GM12878 (cell line): ENCODE data around the gene ARIH2. TPM values are rescaled to one million over a fixed set of nuclear protein-coding genes. Genes with fewer than 3 reads are reported as not detected.
A peak's percentile ranks its signal among the peaks of the same experiment; 100 is the strongest.

Experiments used
- ATF7 ChIP-seq: fragments of 450-650 bp; IDR thresholded peaks from 2 replicates; pipeline ENCODE4 v1.6.1; 2016; ENCODE audit warnings: low read depth, mild to moderate bottlenecking
- CHD1 ChIP-seq: IDR thresholded peaks from 2 replicates; pipeline ENCODE4 v1.6.1; 2012; ENCODE audit warnings: low read depth, low read length, improper control_type of control experiment
- CHD4 ChIP-seq: fragments of 200-600 bp; sonication (generic); IDR thresholded peaks from 2 replicates; pipeline ENCODE4 v1.6.1; 2016; ENCODE audit warnings: mild to moderate bottlenecking
- EGR1 ChIP-seq, 2 experiments: IDR thresholded peaks; 1 replicate in 1 of 2; 2 replicates in 1 of 2; pipeline ENCODE4 v1.6.1; 2011 to 2012; ENCODE audit warnings: low read depth in 2 of 2, low read length in 2 of 2, borderline replicate concordance in 1 of 2, mild to moderate bottlenecking in 1 of 2, moderate library complexity in 1 of 2
- FOXK2 ChIP-seq: fragments of 450-650 bp; IDR thresholded peaks from 2 replicates; pipeline ENCODE4 v1.6.1; 2017; ENCODE audit warnings: mild to moderate bottlenecking, moderate library complexity
- HDAC6 ChIP-seq: fragments of 200-600 bp; sonication (generic); IDR thresholded peaks from one replicate; pipeline ENCODE4 v1.8.0; 2017; ENCODE audit warnings: antibody characterized with exemption; ENCODE audit not compliant: unreplicated experiment
- IKZF1 ChIP-seq: fragments of 450-650 bp; conservative IDR thresholded peaks from 2 replicates; pipeline ENCODE4 v1.6.1; 2017; ENCODE audit warnings: antibody characterized with exemption, mild to moderate bottlenecking
- JUND ChIP-seq: IDR thresholded peaks from 2 replicates; pipeline ENCODE4 v1.6.1; 2012; ENCODE audit warnings: low read depth, mild to moderate bottlenecking, low read length, improper control_type of control experiment, moderate library complexity
- MXI1 ChIP-seq: fragments of 150-350 bp; IDR thresholded peaks from 2 replicates; pipeline ENCODE4 v1.6.1; 2011; ENCODE audit warnings: low read depth, mild to moderate bottlenecking, inconsistent platforms, low read length, improper control_type of control experiment
- MYC ChIP-seq: IDR thresholded peaks from 2 replicates; pipeline ENCODE4 v1.6.1; 2011; ENCODE audit warnings: mild to moderate bottlenecking, low read length, moderate library complexity, inconsistent platforms; ENCODE audit not compliant: insufficient read depth, insufficient replicate concordance, insufficient read length, severe bottlenecking
- NFYA ChIP-seq: IDR thresholded peaks from 2 replicates; pipeline ENCODE4 v1.6.1; 2011; ENCODE audit warnings: low read depth, mild to moderate bottlenecking, low read length, improper control_type of control experiment, borderline replicate concordance
- PAX5 ChIP-seq: IDR thresholded peaks from 2 replicates; pipeline ENCODE4 v1.6.1; 2011; ENCODE audit warnings: low read depth, low read length, borderline replicate concordance
- PML ChIP-seq: IDR thresholded peaks from 2 replicates; pipeline ENCODE4 v1.6.1; 2012; ENCODE audit warnings: low read length, inconsistent platforms
- RAD21 ChIP-seq: IDR thresholded peaks from 2 replicates; pipeline ENCODE4 v1.6.1; 2011; ENCODE audit warnings: mild to moderate bottlenecking, low read depth, low read length, moderate library complexity; ENCODE audit not compliant: insufficient read depth
- RB1 ChIP-seq: fragments of 450-650 bp; formaldehyde crosslinking; IDR thresholded peaks from 2 replicates; pipeline ENCODE4 v1.6.1; 2017; ENCODE audit warnings: mild to moderate bottlenecking, borderline replicate concordance
- SMARCA5 ChIP-seq: fragments of 450-650 bp; IDR thresholded peaks from 2 replicates; pipeline ENCODE4 v1.6.1; 2017; ENCODE audit warnings: mild to moderate bottlenecking
- SP1 ChIP-seq: IDR thresholded peaks from one replicate; pipeline ENCODE4 v1.6.1; 2011; ENCODE audit warnings: low read depth, low read length
- TAF1 ChIP-seq: IDR thresholded peaks from 2 replicates; pipeline ENCODE4 v1.6.1; 2011; ENCODE audit warnings: mild to moderate bottlenecking, low read depth, low read length, borderline replicate concordance
- TCF12 ChIP-seq: IDR thresholded peaks from 2 replicates; pipeline ENCODE4 v1.6.1; 2011; ENCODE audit warnings: low read depth, mild to moderate bottlenecking, low read length
- WRNIP1 ChIP-seq: IDR thresholded peaks from 2 replicates; pipeline ENCODE4 v1.6.1; 2011; ENCODE audit warnings: low read depth, low read length, improper control_type of control experiment, borderline replicate concordance
- YY1 ChIP-seq: IDR thresholded peaks from 2 replicates; pipeline ENCODE4 v1.6.1; 2011; ENCODE audit warnings: low read depth, mild to moderate bottlenecking, low read length
- polyA plus RNA-seq, 11 experiments: library from polyadenylated mRNA; depleted of rRNA in 4 of 11; unstranded in 6 of 11; stranded (reverse) in 5 of 11; fragments of >200 nt; fragmentation: Nextera tagmentation in 4 of 11; fragmentation: Illumina TruSeq in 1 of 11; extraction: Ambion mirVana in 4 of 11; extraction: Trizol in 1 of 11; gene quantifications; 1 replicate in 1 of 11; 2 replicates in 10 of 11; pipeline versions ENCODE4 v1.2.1 to v1.2.3, GENCODE V29; 2011 to 2016; ENCODE audit warnings: inconsistent platforms in 2 of 11, missing spikeins in 2 of 11, low read depth in 1 of 11
- total RNA-seq, 4 experiments: library from RNA; depleted of rRNA in 3 of 4; stranded (reverse); fragments of >200 nt in 3 of 4; fragmentation: Illumina TruSeq in 1 of 4; extraction: Trizol in 1 of 4; gene quantifications; 2 replicates each; pipeline versions ENCODE4 v1.2.1 to v1.2.3, GENCODE V29; 2013 to 2021
- TF ChIP-seq, protein P1 (sequence below): IDR thresholded peaks from 2 replicates; pipeline ENCODE4 v1.6.1; 2011; ENCODE audit warnings: borderline replicate concordance, low read depth, mild to moderate bottlenecking, moderate library complexity, mixed read lengths, low read length; ENCODE audit not compliant: insufficient read depth; ENCODE audit errors: extremely low read length
- TF ChIP-seq, protein P2 (sequence below): fragments of 150-350 bp; IDR thresholded peaks from 2 replicates; pipeline ENCODE4 v1.6.1; 2014; ENCODE audit warnings: mild to moderate bottlenecking, low read depth, low read length
- TF ChIP-seq, protein P3 (sequence below): fragments of 450-650 bp; IDR thresholded peaks from 2 replicates; pipeline ENCODE4 v1.6.1; 2016; ENCODE audit warnings: mild to moderate bottlenecking
- TF ChIP-seq, protein P4 (sequence below): fragments of 450-650 bp; IDR thresholded peaks from 2 replicates; pipeline ENCODE4 v1.6.1; 2017; ENCODE audit warnings: mild to moderate bottlenecking

Gene ARIH2
- total and polyA plus RNA-seq, 10 of the 15 experiments (the other 5 are each of a cell fraction or from before 2014, with no cell fraction given) = 18.7 to 74.7 (median 63.7) TPM

DNA sequence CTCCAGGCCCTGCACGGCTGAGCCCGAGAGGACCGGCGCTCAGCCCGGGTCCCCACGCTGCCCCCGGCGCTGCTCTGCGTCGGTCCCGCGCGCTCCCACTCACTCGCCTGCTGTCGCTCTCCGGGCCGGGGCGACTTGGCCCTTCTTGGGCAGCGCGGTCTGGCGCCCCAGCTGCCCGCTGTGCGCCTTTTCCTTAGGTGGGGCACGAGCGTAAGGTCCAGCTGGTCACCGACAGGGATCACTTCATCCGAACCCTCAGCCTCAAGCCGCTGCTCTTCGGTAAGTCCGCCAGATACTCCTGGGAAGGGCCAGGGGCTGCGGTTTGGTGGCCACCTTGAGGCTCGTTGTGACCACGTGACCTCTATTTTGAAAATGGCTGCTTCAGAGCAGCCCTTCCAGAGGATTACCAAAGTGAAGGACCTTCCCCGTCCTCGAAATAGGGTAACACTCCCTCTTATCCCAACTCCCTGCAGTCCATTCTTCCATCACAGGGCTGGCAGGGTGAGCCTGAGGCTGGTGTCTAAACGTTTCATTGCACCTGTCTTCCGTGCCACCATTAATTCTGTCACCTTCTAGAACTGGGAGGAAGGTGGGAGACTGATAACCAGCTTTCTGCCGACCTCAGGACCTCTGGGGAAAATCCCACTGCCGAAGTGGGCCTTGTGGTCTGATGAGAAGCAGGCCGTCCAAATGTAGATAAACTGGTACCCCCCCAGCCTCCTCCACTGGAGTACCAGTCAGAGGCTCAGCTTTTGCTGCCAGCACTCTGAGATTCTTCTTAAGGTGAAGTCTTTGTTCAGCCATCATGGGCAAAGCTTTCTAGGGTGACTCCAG, 72.2 kb downstream of the ARIH2 start (continued):
- no peak for TF ChIP-seq SP1
- TF ChIP-seq, protein P1, sequence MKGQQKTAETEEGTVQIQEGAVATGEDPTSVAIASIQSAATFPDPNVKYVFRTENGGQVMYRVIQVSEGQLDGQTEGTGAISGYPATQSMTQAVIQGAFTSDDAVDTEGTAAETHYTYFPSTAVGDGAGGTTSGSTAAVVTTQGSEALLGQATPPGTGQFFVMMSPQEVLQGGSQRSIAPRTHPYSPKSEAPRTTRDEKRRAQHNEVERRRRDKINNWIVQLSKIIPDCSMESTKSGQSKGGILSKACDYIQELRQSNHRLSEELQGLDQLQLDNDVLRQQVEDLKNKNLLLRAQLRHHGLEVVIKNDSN = peak; percentile 83
- no peak for TF ChIP-seq NFYA
- TF ChIP-seq CHD1 = no peak
- TF ChIP-seq RB1 = no peak
- TF ChIP-seq PAX5 = peak; percentile 8; the same call in 1 of the 2 replicates
- TF ChIP-seq CHD4 = no peak
- no peak for TF ChIP-seq PML
- no peak for TF ChIP-seq TCF12
- no peak for TF ChIP-seq JUND
- TF ChIP-seq, protein P2, sequence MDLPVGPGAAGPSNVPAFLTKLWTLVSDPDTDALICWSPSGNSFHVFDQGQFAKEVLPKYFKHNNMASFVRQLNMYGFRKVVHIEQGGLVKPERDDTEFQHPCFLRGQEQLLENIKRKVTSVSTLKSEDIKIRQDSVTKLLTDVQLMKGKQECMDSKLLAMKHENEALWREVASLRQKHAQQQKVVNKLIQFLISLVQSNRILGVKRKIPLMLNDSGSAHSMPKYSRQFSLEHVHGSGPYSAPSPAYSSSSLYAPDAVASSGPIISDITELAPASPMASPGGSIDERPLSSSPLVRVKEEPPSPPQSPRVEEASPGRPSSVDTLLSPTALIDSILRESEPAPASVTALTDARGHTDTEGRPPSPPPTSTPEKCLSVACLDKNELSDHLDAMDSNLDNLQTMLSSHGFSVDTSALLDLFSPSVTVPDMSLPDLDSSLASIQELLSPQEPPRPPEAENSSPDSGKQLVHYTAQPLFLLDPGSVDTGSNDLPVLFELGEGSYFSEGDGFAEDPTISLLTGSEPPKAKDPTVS = no peak
- TF ChIP-seq IKZF1 = no peak
- TF ChIP-seq HDAC6 = peak; percentile 15
- TF ChIP-seq, protein P3, sequence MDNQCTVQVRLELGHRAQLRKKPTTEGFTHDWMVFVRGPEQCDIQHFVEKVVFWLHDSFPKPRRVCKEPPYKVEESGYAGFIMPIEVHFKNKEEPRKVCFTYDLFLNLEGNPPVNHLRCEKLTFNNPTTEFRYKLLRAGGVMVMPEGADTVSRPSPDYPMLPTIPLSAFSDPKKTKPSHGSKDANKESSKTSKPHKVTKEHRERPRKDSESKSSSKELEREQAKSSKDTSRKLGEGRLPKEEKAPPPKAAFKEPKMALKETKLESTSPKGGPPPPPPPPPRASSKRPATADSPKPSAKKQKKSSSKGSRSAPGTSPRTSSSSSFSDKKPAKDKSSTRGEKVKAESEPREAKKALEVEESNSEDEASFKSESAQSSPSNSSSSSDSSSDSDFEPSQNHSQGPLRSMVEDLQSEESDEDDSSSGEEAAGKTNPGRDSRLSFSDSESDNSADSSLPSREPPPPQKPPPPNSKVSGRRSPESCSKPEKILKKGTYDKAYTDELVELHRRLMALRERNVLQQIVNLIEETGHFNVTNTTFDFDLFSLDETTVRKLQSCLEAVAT = peak; percentile 39; the same call in 1 of the 2 replicates
- TF ChIP-seq WRNIP1 = no peak
- TF ChIP-seq MXI1 = no peak
- TF ChIP-seq RAD21 = no peak
- no peak for TF ChIP-seq ATF7
- TF ChIP-seq MYC = peak; percentile 14
- TF ChIP-seq EGR1 (IDR thresholded peaks at IDR 0.05; ENCODE audit: borderline replicate concordance in 1 of 2, low read depth in 2 of 2, low read length in 2 of 2) = no peak
- no peak for TF ChIP-seq SMARCA5
- 0 out of 2 replicates have a peak, but pooled peaks have one; percentile 25 for TF ChIP-seq TAF1
- TF ChIP-seq, protein P4, sequence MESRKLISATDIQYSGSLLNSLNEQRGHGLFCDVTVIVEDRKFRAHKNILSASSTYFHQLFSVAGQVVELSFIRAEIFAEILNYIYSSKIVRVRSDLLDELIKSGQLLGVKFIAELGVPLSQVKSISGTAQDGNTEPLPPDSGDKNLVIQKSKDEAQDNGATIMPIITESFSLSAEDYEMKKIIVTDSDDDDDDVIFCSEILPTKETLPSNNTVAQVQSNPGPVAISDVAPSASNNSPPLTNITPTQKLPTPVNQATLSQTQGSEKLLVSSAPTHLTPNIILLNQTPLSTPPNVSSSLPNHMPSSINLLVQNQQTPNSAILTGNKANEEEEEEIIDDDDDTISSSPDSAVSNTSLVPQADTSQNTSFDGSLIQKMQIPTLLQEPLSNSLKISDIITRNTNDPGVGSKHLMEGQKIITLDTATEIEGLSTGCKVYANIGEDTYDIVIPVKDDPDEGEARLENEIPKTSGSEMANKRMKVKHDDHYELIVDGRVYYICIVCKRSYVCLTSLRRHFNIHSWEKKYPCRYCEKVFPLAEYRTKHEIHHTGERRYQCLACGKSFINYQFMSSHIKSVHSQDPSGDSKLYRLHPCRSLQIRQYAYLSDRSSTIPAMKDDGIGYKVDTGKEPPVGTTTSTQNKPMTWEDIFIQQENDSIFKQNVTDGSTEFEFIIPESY = no peak
- TF ChIP-seq YY1 = peak; percentile 90
- no peak for TF ChIP-seq FOXK2
